Measurements from ENCODE around the gene FBXL14. TPM values are rescaled to one million over a fixed set of nuclear protein-coding genes. Genes with fewer than 3 reads are reported as not detected.

Gene FBXL14
- total and polyA plus RNA-seq, 9 of the 15 experiments (the other 6 are each of a cell fraction or from before 2014, with no cell fraction given) = 0.13 to 9.8 (median 3.3) TPM

GRCh38 chr12:1566449-1567135 lies 27.8 kb downstream of the FBXL14 start (continued):
- TF ChIP-seq ZBTB2 (IDR thresholded peaks at IDR 0.05) = 0 out of 2 replicates have a peak, but pooled peaks have one; percentile 30
- no peak for TF ChIP-seq MEIS2 (IDR thresholded peaks at IDR 0.05; ENCODE audit: partially characterized antibody)
- TF ChIP-seq PHB2 (IDR thresholded peaks at IDR 0.05; ENCODE audit: low read depth) = no peak
- TF ChIP-seq MGA (IDR thresholded peaks at IDR 0.05) = no peak
- no peak for TF ChIP-seq ZNF140 (CRISPR knock-in tag; IDR thresholded peaks at IDR 0.05)
- TF ChIP-seq NCOR1 (IDR thresholded peaks at IDR 0.05) = peak; percentile 45
- TF ChIP-seq EP300 (IDR thresholded peaks at IDR 0.05; ENCODE audit: low read length) = peak; percentile 56; the same call in 1 of the 2 replicates
- TF ChIP-seq CREB1 (IDR thresholded peaks at IDR 0.05) = no peak
- no peak for TF ChIP-seq CREB1 (CRISPR knock-in tag; IDR thresholded peaks at IDR 0.05)
- no peak for TF ChIP-seq DIDO1 (tag; IDR thresholded peaks at IDR 0.05; ENCODE audit: low read depth)
- TF ChIP-seq ARID2 (IDR thresholded peaks at IDR 0.05) = no peak
- TF ChIP-seq DDX20 (tag; IDR thresholded peaks at IDR 0.05; ENCODE audit: low read depth) = no peak
- peak; percentile 68; the same call in 1 of the 2 replicates for TF ChIP-seq CTBP1 (IDR thresholded peaks at IDR 0.05; ENCODE audit: borderline replicate concordance)
- TF ChIP-seq ZNF778 (CRISPR knock-in tag; IDR thresholded peaks at IDR 0.05) = no peak
- TF ChIP-seq ZBTB43 (CRISPR knock-in tag; IDR thresholded peaks at IDR 0.05) = no peak
